Measurements from ENCODE around the gene SESN3.

SESN3 gene

DNA sequence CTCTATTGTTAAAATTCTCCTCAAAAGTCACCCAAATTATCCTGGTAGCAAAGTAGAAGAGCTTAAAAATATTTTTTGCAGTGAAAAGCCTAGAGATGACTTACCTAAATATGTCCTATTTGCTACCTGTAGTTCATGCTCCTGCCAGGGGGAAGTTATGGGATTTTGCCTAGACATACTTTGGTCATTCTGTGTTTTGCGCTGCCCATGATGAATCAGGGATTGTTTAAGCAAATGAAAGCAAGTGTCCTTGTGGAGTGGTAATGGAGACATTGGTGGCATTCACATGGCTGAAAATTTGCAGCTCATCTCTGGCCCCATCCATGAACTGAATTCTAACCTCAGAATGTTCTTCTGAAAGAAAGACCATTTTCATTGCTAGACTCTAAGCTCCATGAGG, 14.6 kb upstream of the SESN3 start:
- no peaks in the 10 kb centered on the region for H3K36me3 ChIP-seq (ENCODE audit: insufficient read depth, low read length)
- H3K9me3 ChIP-seq (ENCODE audit: low read depth, low read length): no peaks in the 10 kb centered on the region
- DNase-seq (ENCODE audit: low read depth, low spot score): no peak
- no peak for TF ChIP-seq POLR2AphosphoS5 (IDR thresholded peaks at IDR 0.05; ENCODE audit: borderline replicate concordance, low read depth, low read length)
- no peak for TF ChIP-seq EZH2 (IDR thresholded peaks at IDR 0.05)
- TF ChIP-seq FOXP2 (optimal IDR thresholded peaks at IDR 0.05; ENCODE audit: control extremely low read depth, extremely low read length, insufficient read depth): no peak
- H3K9ac ChIP-seq (ENCODE audit: insufficient read length): no peak overlapping the region
- H3K4me3 ChIP-seq: no peak overlapping the region
- no peak overlapping the region for H3K27ac ChIP-seq

- no peak for TF ChIP-seq FOXP2 (optimal IDR thresholded peaks at IDR 0.05; ENCODE audit: control extremely low read depth, extremely low read length, insufficient read depth)
- TF ChIP-seq EZH2 (IDR thresholded peaks at IDR 0.05): no peak
- TF ChIP-seq POLR2AphosphoS5 (IDR thresholded peaks at IDR 0.05; ENCODE audit: borderline replicate concordance, low read depth, low read length): no peak
- H3K4me3 ChIP-seq: no peak overlapping the region
- no peak overlapping the region for H3K27ac ChIP-seq
- no peak overlapping the region for H3K9ac ChIP-seq (ENCODE audit: insufficient read length)
- no peaks in the 10 kb centered on the region for H3K36me3 ChIP-seq (ENCODE audit: insufficient read depth, low read length)
- H3K9me3 ChIP-seq (ENCODE audit: low read depth, low read length): no peaks in the 10 kb centered on the region
- DNase-seq (ENCODE audit: low read depth, low spot score): no peak
Measured at GRCh38 chr11:95245038-95245437, 14.0 kb upstream of the SESN3 start.

DNA sequence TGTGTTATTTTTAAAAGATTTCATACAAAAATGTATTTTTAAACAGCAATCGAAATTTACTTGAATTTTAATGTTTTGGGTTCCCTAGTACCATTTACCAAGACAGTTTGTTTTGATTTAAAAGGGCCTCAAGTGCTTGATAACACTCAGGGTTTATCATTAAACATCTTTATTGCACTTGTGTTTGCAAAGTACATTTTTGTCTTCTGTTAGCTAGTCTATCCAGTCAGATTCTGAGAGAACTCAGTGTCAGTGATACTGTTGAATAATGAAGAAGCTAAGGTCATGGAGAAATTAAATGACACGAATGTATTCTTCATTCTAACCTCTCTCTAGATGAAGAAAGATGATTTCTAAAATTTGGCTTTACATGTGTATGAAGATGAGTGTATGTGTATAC, 12.7 kb upstream of the SESN3 start:
- H3K9me3 ChIP-seq (ENCODE audit: low read depth, low read length): no peaks in the 10 kb centered on the region
- no peak overlapping the region for H3K27ac ChIP-seq
- TF ChIP-seq FOXP2 (optimal IDR thresholded peaks at IDR 0.05; ENCODE audit: control extremely low read depth, extremely low read length, insufficient read depth): no peak
- H3K36me3 ChIP-seq (ENCODE audit: insufficient read depth, low read length): no peaks in the 10 kb centered on the region
- H3K4me3 ChIP-seq: no peak overlapping the region
- no peak for DNase-seq (ENCODE audit: low read depth, low spot score)
- no peak overlapping the region for H3K9ac ChIP-seq (ENCODE audit: insufficient read length)

DNA sequence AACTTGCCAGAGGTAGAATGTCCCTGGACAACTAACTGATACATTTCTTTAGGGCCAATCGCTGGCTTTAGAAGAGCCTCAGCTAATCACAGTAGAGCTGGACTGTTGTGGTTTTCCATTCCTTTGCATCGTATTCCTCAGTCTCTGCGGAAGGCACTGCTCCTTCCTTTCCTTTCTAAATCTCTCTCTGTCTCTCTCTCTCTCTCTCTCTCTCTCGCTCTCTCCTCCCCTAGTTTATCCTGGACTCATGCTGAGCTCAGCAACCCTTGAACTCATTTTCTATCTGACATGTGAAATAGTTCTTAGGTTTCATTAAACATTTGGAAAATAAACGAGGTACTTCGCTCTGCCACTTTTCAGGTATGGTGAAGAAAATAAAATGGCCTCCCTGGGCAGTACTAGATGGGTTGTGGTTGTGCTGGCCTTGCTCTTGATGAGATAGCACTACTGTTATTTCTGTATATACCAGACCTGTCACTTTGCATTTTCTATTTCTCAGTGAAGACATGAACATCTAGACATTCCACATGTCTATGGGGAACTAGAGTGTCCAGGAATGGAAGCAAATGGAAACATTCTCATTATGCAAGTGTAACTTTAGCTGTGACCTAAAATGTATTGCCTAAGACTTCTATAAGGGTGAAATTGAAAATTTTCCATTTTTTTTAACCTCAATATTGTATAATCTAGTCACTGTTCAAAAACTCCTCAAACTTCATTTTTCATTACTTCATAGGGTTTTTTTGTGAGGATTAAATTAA, 12.0 kb upstream of the SESN3 start:
- H3K9ac ChIP-seq (ENCODE audit: insufficient read length): no peak overlapping the region
- no peak overlapping the region for H3K27ac ChIP-seq
- no peaks in the 10 kb centered on the region for H3K9me3 ChIP-seq (ENCODE audit: low read depth, low read length)
- DNase-seq (ENCODE audit: low read depth, low spot score): no peak
- TF ChIP-seq EZH2 (IDR thresholded peaks at IDR 0.05) (no peak), POLR2AphosphoS5 (IDR thresholded peaks at IDR 0.05; ENCODE audit: borderline replicate concordance, low read depth, low read length) (no peak), FOXP2 (optimal IDR thresholded peaks at IDR 0.05; ENCODE audit: control extremely low read depth, extremely low read length, insufficient read depth) (no peak)
- H3K4me3 ChIP-seq: no peak overlapping the region
- H3K36me3 ChIP-seq (ENCODE audit: insufficient read depth, low read length): no peaks in the 10 kb centered on the region

- no peak overlapping the region for H3K4me3 ChIP-seq
- H3K9ac ChIP-seq (ENCODE audit: insufficient read length): no peak overlapping the region
- H3K27ac ChIP-seq: no peak overlapping the region
- no peaks in the 10 kb centered on the region for H3K9me3 ChIP-seq (ENCODE audit: low read depth, low read length)
- H3K36me3 ChIP-seq (ENCODE audit: insufficient read depth, low read length): no peaks in the 10 kb centered on the region
- no peak for DNase-seq (ENCODE audit: low read depth, low spot score)
- TF ChIP-seq POLR2AphosphoS5 (IDR thresholded peaks at IDR 0.05; ENCODE audit: borderline replicate concordance, low read depth, low read length): no peak
- no peak for TF ChIP-seq EZH2 (IDR thresholded peaks at IDR 0.05)
- TF ChIP-seq FOXP2 (optimal IDR thresholded peaks at IDR 0.05; ENCODE audit: control extremely low read depth, extremely low read length, insufficient read depth): no peak
Measured at GRCh38 chr11:95242091-95242844, 11.3 kb upstream of the SESN3 start.

DNA sequence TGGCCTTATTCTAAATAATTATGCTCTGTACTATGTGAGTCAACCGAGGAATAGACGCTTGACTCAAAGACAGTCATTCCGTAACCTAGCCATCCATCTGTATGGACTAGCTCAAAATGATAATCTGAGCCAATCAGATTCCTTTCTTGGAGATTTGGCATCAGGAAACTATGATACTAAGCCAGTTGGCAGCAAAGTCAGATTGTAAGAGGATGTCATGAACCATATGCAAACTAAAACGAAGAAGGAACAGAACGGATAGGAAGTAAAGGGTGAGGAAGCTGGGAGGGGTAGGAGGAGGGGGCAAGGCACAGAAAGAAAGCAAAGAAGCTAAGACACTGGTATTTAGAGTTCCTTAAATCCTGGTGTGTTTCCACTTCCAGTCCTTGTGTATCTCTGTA, 10.7 kb upstream of the SESN3 start:
- H3K4me3 ChIP-seq: no peak overlapping the region
- H3K27ac ChIP-seq: no peak overlapping the region
- TF ChIP-seq POLR2AphosphoS5 (IDR thresholded peaks at IDR 0.05; ENCODE audit: borderline replicate concordance, low read depth, low read length): no peak
- TF ChIP-seq FOXP2 (optimal IDR thresholded peaks at IDR 0.05; ENCODE audit: control extremely low read depth, extremely low read length, insufficient read depth): no peak
- TF ChIP-seq EZH2 (IDR thresholded peaks at IDR 0.05): no peak
- H3K9ac ChIP-seq (ENCODE audit: insufficient read length): no peak overlapping the region
- no peaks in the 10 kb centered on the region for H3K9me3 ChIP-seq (ENCODE audit: low read depth, low read length)
- no peaks in the 10 kb centered on the region for H3K36me3 ChIP-seq (ENCODE audit: insufficient read depth, low read length)
- DNase-seq (ENCODE audit: low read depth, low spot score): no peak

GRCh38 chr11:95239871-95240649, 9.1 kb upstream of the SESN3 start:
- DNase-seq (ENCODE audit: low read depth, low spot score): no peak
- no peak overlapping the region for H3K9ac ChIP-seq (ENCODE audit: insufficient read length)

GRCh38 chr11:95232666-95233065, 1.7 kb upstream of the SESN3 start:
- Histone ChIP-seq H3K4me3 (no peak overlapping the region), H3K27ac (no peak overlapping the region), H3K9ac (ENCODE audit: insufficient read length) (no peak overlapping the region)

More at GRCh38 chr11:95239871-95240649, 9.1 kb upstream of the SESN3 start:
- no peak for TF ChIP-seq FOXP2 (optimal IDR thresholded peaks at IDR 0.05; ENCODE audit: control extremely low read depth, extremely low read length, insufficient read depth)
- no peak for TF ChIP-seq POLR2AphosphoS5 (IDR thresholded peaks at IDR 0.05; ENCODE audit: borderline replicate concordance, low read depth, low read length)
- no peak for TF ChIP-seq EZH2 (IDR thresholded peaks at IDR 0.05)
- no peak overlapping the region for H3K4me3 ChIP-seq
- no peak overlapping the region for H3K27ac ChIP-seq
- H3K36me3 ChIP-seq (ENCODE audit: insufficient read depth, low read length): no peaks in the 10 kb centered on the region
- no peaks in the 10 kb centered on the region for H3K9me3 ChIP-seq (ENCODE audit: low read depth, low read length)

More at GRCh38 chr11:95232666-95233065, 1.7 kb upstream of the SESN3 start:
- no peak for DNase-seq (ENCODE audit: low read depth, low spot score)
- no peaks in the 10 kb centered on the region for H3K9me3 ChIP-seq (ENCODE audit: low read depth, low read length)
- no peaks in the 10 kb centered on the region for H3K36me3 ChIP-seq (ENCODE audit: insufficient read depth, low read length)
- TF ChIP-seq FOXP2 (optimal IDR thresholded peaks at IDR 0.05; ENCODE audit: control extremely low read depth, extremely low read length, insufficient read depth): no peak
- TF ChIP-seq EZH2 (IDR thresholded peaks at IDR 0.05): no peak
- TF ChIP-seq POLR2AphosphoS5 (IDR thresholded peaks at IDR 0.05; ENCODE audit: borderline replicate concordance, low read depth, low read length): no peak
